Loucy (cell line): Measurements from ENCODE around the gene CFAP70.
"Not testable (repeated sequence)": the region's sequence is repeated elsewhere in the genome, so short reads cannot be mapped to it uniquely, and the experiment has no call there.

Experiments used
- H2AFZ ChIP-seq: fragments of 200-600 bp; sonication (generic); 2 replicates; pipeline ENCODE4 v1.6.0; 2016; ENCODE audit warnings: antibody characterized with exemption, mild to moderate bottlenecking, low read length, moderate library complexity
- H3F3A ChIP-seq: fragments of 200-600 bp; 2 replicates; pipeline ENCODE4 v1.6.0; 2016; ENCODE audit warnings: antibody characterized with exemption, low read depth, mild to moderate bottlenecking
- H3K27me3 ChIP-seq: fragments of 200-600 bp; sonication (generic); 2 replicates; pipeline ENCODE4 v1.6.1; 2014; ENCODE audit warnings: low read length, mild to moderate bottlenecking; ENCODE audit not compliant: insufficient read depth, poor library complexity, severe bottlenecking
- H3K36me3 ChIP-seq: fragments of 200-600 bp; sonication (generic); 2 replicates; pipeline ENCODE4 v1.6.1; 2016; ENCODE audit warnings: low read length; ENCODE audit not compliant: insufficient read depth
- H3K4me1 ChIP-seq: fragments of 200-600 bp; sonication (generic); 2 replicates; pipeline ENCODE4 v1.5.1; 2014; ENCODE audit warnings: low read length, mild to moderate bottlenecking; ENCODE audit not compliant: insufficient read depth, poor library complexity, severe bottlenecking
- H3K4me2 ChIP-seq: fragments of 200-600 bp; sonication (generic); 2 replicates; pipeline ENCODE4 v1.6.0; 2014; ENCODE audit warnings: antibody characterized with exemption, low read length, low read depth, mild to moderate bottlenecking; ENCODE audit not compliant: poor library complexity, severe bottlenecking
- H3K4me3 ChIP-seq: fragments of 200-600 bp; sonication (generic); 2 replicates; pipeline ENCODE4 v1.5.1; 2014; ENCODE audit warnings: low read length, mild to moderate bottlenecking, mixed read lengths; ENCODE audit not compliant: poor library complexity, severe bottlenecking
- H3K79me2 ChIP-seq: fragments of 200-600 bp; sonication (generic); 2 replicates; pipeline ENCODE4 v1.6.1; 2014; ENCODE audit warnings: low read length; ENCODE audit not compliant: insufficient read depth
- H3K9ac ChIP-seq: fragments of 200-600 bp; sonication (generic); 2 replicates; pipeline ENCODE4 v1.6.0; 2014; ENCODE audit warnings: mild to moderate bottlenecking, low read depth, low read length, moderate library complexity; ENCODE audit not compliant: poor library complexity, severe bottlenecking
- H3K9me2 ChIP-seq: fragments of 200-600 bp; sonication (generic); replicated peaks from 2 replicates; pipeline ENCODE4 v1.6.1; 2016; ENCODE audit warnings: low read depth, low read length, mixed read lengths
- H3K9me3 ChIP-seq: fragments of 200-600 bp; sonication (generic); 2 replicates; pipeline ENCODE4 v1.6.1; 2014; ENCODE audit warnings: mild to moderate bottlenecking, antibody characterized with exemption, low read length, low read depth; ENCODE audit not compliant: insufficient read depth
- H4K20me1 ChIP-seq: fragments of 200-600 bp; sonication (generic); 2 replicates; pipeline ENCODE4 v1.6.0; 2014; ENCODE audit warnings: antibody characterized with exemption, low read length, mild to moderate bottlenecking; ENCODE audit not compliant: insufficient read depth, poor library complexity, severe bottlenecking
- CTCF ChIP-seq: fragments of 200-600 bp; sonication (generic); conservative IDR thresholded peaks from 2 replicates; pipeline ENCODE4 v1.5.1; 2014; ENCODE audit warnings: mild to moderate bottlenecking, antibody characterized with exemption, low read length
- EZH2phosphoT487 ChIP-seq: fragments of 200-600 bp; IDR thresholded peaks from 2 replicates; pipeline ENCODE4 v1.6.1; 2018; ENCODE audit warnings: antibody characterized with exemption, mild to moderate bottlenecking, moderate library complexity, borderline replicate concordance

The CFAP70 gene

DNA sequence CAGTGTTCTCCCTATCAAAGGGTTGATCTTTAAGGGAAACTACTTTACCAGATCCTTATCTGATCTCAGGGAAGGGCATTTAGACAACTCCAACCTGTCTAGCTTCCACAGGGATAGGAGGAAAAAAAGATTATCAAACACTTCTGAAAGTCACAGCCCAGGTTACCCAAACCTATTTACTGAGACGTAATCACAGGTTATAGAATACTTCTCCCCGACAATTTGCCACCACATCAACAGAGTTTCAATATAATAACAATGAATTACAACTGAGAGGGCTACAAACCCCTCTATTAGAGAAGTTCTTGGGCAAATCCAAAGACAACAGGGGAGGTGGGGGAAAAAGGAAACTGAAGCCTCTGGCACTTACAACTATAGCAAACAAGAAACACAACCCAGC, 26.3 kb downstream of the CFAP70 start:
- no peak overlapping the region for H2AFZ ChIP-seq
- H3K9me3 ChIP-seq = no peaks in the 10 kb centered on the region
- no peaks in the 10 kb centered on the region for H3K9me2 ChIP-seq
- H4K20me1 ChIP-seq = no peaks in the 10 kb centered on the region
- no peaks in the 10 kb centered on the region for H3K27me3 ChIP-seq
- no peaks in the 10 kb centered on the region for H3K79me2 ChIP-seq
- H3K4me2 ChIP-seq = no peak overlapping the region
- no peak overlapping the region for H3K9ac ChIP-seq
- H3F3A ChIP-seq = no peaks in the 10 kb centered on the region
- H3K4me1 ChIP-seq = no peaks in the 10 kb centered on the region
- TF ChIP-seq CTCF (no peak), EZH2phosphoT487 (no peak)
- H3K36me3 ChIP-seq = no peaks in the 10 kb centered on the region
- H3K4me3 ChIP-seq = no peak overlapping the region

DNA sequence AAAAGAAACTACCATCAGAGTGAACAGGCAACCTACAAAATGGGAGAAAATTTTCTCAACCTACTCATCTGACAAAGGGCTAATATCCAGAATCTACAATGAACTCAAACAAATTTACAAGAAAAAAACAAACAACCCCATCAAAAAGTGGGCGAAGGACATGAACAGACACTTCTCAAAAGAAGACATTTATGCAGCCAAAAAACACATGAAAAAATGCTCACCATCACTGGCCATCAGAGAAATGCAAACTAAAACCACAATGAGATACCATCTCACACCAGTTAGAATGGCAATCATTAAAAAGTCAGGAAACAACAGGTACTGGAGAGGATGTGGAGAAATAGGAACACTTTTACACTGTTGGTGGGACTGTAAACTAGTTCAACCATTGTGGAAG, 30.1 kb downstream of the CFAP70 start:
- H3K9me2 ChIP-seq, H3K36me3 ChIP-seq, H3K9ac ChIP-seq: not testable (repeated sequence)

DNA sequence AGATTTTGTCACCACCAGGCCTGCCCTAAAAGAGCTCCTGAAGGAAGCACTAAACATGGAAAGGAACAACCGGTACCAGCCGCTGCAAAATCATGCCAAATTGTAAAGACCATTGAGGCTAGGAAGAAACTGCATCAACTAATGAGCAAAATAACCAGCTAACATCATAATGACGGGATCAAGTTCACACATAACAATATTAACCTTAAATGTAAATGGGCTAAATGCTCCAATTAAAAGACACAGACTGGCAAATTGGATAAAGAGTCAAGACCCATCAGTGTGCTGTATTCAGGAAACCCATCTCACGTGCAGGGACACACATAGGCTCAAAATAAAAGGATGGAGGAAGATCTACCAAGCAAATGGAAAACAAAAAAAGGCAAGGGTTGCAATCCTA, 33.4 kb downstream of the CFAP70 start:
- H3F3A ChIP-seq, H3K79me2 ChIP-seq, H3K4me3 ChIP-seq, H4K20me1 ChIP-seq, H3K36me3 ChIP-seq, H3K4me1 ChIP-seq, H3K9me2 ChIP-seq, H3K27me3 ChIP-seq, H3K9me3 ChIP-seq, H2AFZ ChIP-seq, H3K4me2 ChIP-seq, H3K9ac ChIP-seq: not testable (repeated sequence)

More for the DNA sequence above, 30.1 kb downstream of the CFAP70 start:
- H4K20me1 ChIP-seq, H3K27me3 ChIP-seq, H3K4me1 ChIP-seq, H3K4me2 ChIP-seq, H2AFZ ChIP-seq, H3K79me2 ChIP-seq, H3K4me3 ChIP-seq, H3K9me3 ChIP-seq, H3F3A ChIP-seq: not testable (repeated sequence)

DNA sequence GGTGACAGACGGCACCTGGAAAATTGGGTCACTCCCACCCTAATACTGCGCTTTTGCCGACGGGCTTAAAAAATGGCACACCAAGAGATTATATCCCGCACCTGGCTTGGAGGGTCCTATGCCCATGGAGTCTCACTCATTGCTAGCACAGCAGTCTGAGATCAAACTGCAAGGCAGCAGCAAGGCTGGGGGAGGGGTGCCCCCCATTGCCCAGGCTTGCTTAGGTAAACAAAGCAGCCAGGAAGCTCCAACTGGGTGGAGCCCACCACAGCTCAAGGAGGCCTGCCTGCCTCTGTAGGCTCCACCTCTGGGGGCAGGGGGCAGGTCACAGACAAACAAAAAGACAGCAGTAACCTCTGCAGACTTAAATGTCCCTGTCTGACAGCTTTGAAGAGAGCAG, 35.1 kb downstream of the CFAP70 start:
- H2AFZ ChIP-seq, H3K27me3 ChIP-seq, H3K4me2 ChIP-seq, H3K9me2 ChIP-seq, H3K9ac ChIP-seq, H3K4me1 ChIP-seq, H3K4me3 ChIP-seq, H4K20me1 ChIP-seq, H3K36me3 ChIP-seq, H3K9me3 ChIP-seq, H3F3A ChIP-seq, H3K79me2 ChIP-seq: not testable (repeated sequence)

DNA sequence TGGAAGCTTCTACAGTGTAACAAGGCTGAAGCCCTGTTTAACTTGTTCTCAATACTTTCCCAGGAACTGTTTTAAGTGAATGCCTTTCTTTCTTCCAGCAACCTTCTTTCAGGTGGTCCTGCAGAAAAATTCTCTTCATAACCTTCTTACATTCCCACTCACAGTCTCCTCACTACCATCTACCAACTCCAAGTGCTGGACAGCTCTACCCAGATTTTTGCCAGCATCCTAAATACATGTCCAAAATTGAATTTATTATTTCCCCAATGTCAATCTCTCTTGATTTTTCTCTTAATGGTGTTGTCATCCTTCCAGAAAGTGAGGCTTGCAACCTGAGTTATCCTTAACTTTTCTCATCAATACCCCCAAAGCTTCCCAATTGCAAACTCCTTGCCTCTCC, 48.2 kb downstream of the CFAP70 start:
- Histone ChIP-seq H3K9ac (no peak overlapping the region), H3K36me3 (no peaks in the 10 kb centered on the region), H3F3A (no peaks in the 10 kb centered on the region), H3K27me3 (no peaks in the 10 kb centered on the region), H3K9me2 (no peaks in the 10 kb centered on the region), H3K4me3 (no peak overlapping the region), H2AFZ (no peak overlapping the region), H3K79me2 (no peaks in the 10 kb centered on the region), H3K4me1 (no peaks in the 10 kb centered on the region), H4K20me1 (no peaks in the 10 kb centered on the region), H3K4me2 (no peak overlapping the region), H3K9me3 (no peaks in the 10 kb centered on the region)
- TF ChIP-seq CTCF = no peak
- no peak for TF ChIP-seq EZH2phosphoT487
